Ovary (tissue), 3 donors: ENCODE results near the gene LRRTM4.

Experiments used
- CTCF ChIP-seq, 3 donors: fragments of 450-650 bp in 2 of 3; fragments of 200-600 bp in 1 of 3; IDR thresholded peaks; one replicate each; pipeline versions ENCODE4 v1.5.1 to v1.8.0; 2016 to 2022; ENCODE audit warnings: antibody characterized with exemption in 3 of 3, mild to moderate bottlenecking in 1 of 3
- POLR2A ChIP-seq: fragments of 450-650 bp; IDR thresholded peaks from one replicate; pipeline ENCODE4 v1.6.1; 2017; ENCODE audit warnings: antibody characterized with exemption, mild to moderate bottlenecking, moderate library complexity
- donor health status: DM: no; HTN: no; CAD: no.

GRCh38 chr2:77428946-77429345, 93.2 kb downstream of the LRRTM4 start:
- TF ChIP-seq POLR2A (no peak), CTCF (IDR thresholded peaks at IDR 0.05) (no peak)
